ENCODE measurements around the gene DARS2. TPM values are rescaled to one million over a fixed set of nuclear protein-coding genes. Genes with fewer than 3 reads are reported as not detected.

DARS2 gene
- total and polyA plus RNA-seq, 2 of the 4 experiments (the other 2 are of a cell fraction): 14.8 to 18.8 TPM

DNA sequence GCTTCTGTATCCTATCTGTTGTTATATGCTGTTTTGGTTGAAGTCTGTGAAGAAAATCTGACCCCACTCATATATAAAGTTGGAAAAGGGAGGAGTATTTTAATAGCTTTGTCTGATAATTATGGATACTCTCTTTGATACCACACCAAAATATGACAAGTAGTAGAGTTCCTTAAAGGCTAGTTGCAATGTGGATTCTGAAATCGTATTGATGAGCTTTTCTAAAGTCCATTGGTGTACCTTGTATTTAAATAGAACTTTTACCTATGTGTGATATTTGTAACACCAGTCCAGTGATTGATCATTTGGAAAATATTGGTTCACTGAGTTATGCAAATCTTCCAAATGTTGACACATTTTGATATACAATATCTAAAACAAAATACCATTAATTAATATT, 35.6 kb downstream of the DARS2 start:
- H2BK15ac ChIP-seq (ENCODE audit: low read depth, low read length): no peak overlapping the region
- H3K27ac ChIP-seq (ENCODE audit: insufficient read depth, low read length): no peak overlapping the region
- no peak overlapping the region for H2BK120ac ChIP-seq (ENCODE audit: low read depth, low read length)
- no peak overlapping the region for H3K23ac ChIP-seq (ENCODE audit: low read depth, low read length)
- H2BK20ac ChIP-seq (ENCODE audit: low read depth, low read length): no peak overlapping the region
- no peaks in the 10 kb centered on the region for H3K27me3 ChIP-seq (ENCODE audit: control insufficient read depth, insufficient read depth, low read length)
- no CpG with 5 or more reads among the region's 1 CpG for WGBS, 2 experiments (ENCODE audit: extremely low coverage in 2 of 2, insufficient read length in 1 of 2)
- no peak overlapping the region for H3K18ac ChIP-seq (ENCODE audit: low read depth, low read length)
- CTCF ChIA-PET: no interaction called here
- no peak overlapping the region for H3K56ac ChIP-seq (ENCODE audit: extremely low read depth, insufficient read depth, low read length)
- H3K4ac ChIP-seq (ENCODE audit: low read depth, low read length): no peak overlapping the region
- DNase-seq (no peak), ATAC-seq (ENCODE audit: low read depth) (no peak)
- dilution Hi-C loops (cut with HindIII; ENCODE audit: low sequenced_read_pairs, unreplicated experiment): no loop called here
- POLR2A ChIA-PET (ENCODE audit: unreplicated experiment): no interaction called here
- H4K8ac ChIP-seq (ENCODE audit: low read depth in 2 of 2, low read length in 2 of 2): no peak overlapping the region
- H3K4me1 ChIP-seq (ENCODE audit: control insufficient read depth, insufficient read depth, low read length): peaks cover 10% of the 10 kb centered on the region
- TF ChIP-seq MAFK (IDR thresholded peaks at IDR 0.05; ENCODE audit: low read depth, low read length) (no peak), CEBPB (IDR thresholded peaks at IDR 0.05; ENCODE audit: low read depth, low read length) (no peak), POLR2A (IDR thresholded peaks at IDR 0.05; ENCODE audit: low read depth, low read length) (0 out of 2 replicates have a peak, but pooled peaks have one; percentile 16), BHLHE40 (IDR thresholded peaks at IDR 0.05; ENCODE audit: low read depth, low read length) (no peak), SMC3 (IDR thresholded peaks at IDR 0.05; ENCODE audit: low read depth, low read length) (no peak)
- peaks cover 32% of the 10 kb centered on the region for H3K36me3 ChIP-seq (ENCODE audit: control insufficient read depth, insufficient read depth, low read length)
- H3K14ac ChIP-seq (replicated peaks; ENCODE audit: low read depth, low read length): no peak overlapping the region
- in situ Hi-C loops (cut with MboI; ENCODE audit: low sequenced_read_pairs): no loop called here
- H2BK5ac ChIP-seq (ENCODE audit: low read depth, low read length, poor library complexity, severe bottlenecking): no peak overlapping the region
- no peaks in the 10 kb centered on the region; the same call in 1 of the 2 replicates for H3K9me1 ChIP-seq (ENCODE audit: insufficient read depth, low read length)
- peaks cover 3 to 28% of the 10 kb centered on the region in 2 experiments; a peak in 3 of 4 replicates for H3K79me1 ChIP-seq (ENCODE audit: low read depth in 1 of 2, low read length in 2 of 2)
- H2AK5ac ChIP-seq (ENCODE audit: low read depth, low read length): no peak overlapping the region
- H2AFZ ChIP-seq (replicated peaks; ENCODE audit: low read length, poor library complexity): no peak overlapping the region
- no peak overlapping the region for H4K91ac ChIP-seq (ENCODE audit: insufficient read depth, low read depth, low read length)
- no peak overlapping the region for H3K4me3 ChIP-seq (ENCODE audit: insufficient read depth, low read depth, low read length)
- H3K4me2 ChIP-seq (ENCODE audit: low read depth, low read length): no peak overlapping the region
- H2AK9ac ChIP-seq (replicated peaks; ENCODE audit: low read depth, low read length, poor library complexity): no peak overlapping the region
- H3K9me3 ChIP-seq (ENCODE audit: control insufficient read depth, insufficient read depth, low read length): no peaks in the 10 kb centered on the region
- no TSS peak for BruUV-seq (replicated peaks)
- H4K20me1 ChIP-seq (ENCODE audit: insufficient read depth, low read length): peaks cover 44% of the 10 kb centered on the region
- H4K5ac ChIP-seq (ENCODE audit: low read depth, low read length): no peak overlapping the region
- intact Hi-C loops (cut with micrococcal nuclease): no loop called here
- H3K9ac ChIP-seq (ENCODE audit: low read depth, low read length): no peak overlapping the region
